Panc1 (cell line): Measurements from ENCODE around the gene SCART1. TPM values are rescaled to one million over a fixed set of nuclear protein-coding genes. Genes with fewer than 3 reads are reported as not detected.

Source experiments
- ATAC-seq: fragments of 200-7000 bp; cut with Tn5 transposase; 2 replicates; pipeline ENCODE4 v1.9.1; 2020; ENCODE audit warnings: mild to moderate bottlenecking, moderate library complexity
- Bru-seq: library from RNA; stranded (reverse); fragments of 400-500 nt; gene quantifications from one replicate; lab custom pipeline; 2021; lab: Mats Ljungman, UMichigan
- BruChase-seq, 2 experiments: library from RNA; stranded (reverse); fragments of 400-500 nt; gene quantifications; one replicate each; lab custom pipeline; 2021; lab: Mats Ljungman, UMichigan
- BruUV-seq: library from RNA; stranded (reverse); fragments of 400-500 nt; replicated peaks from 2 replicates; lab custom pipeline; 2021; lab: Mats Ljungman, UMichigan
- CTCF ChIA-PET: fragments of 300-600 bp; sonication (Branson Sonifier 250); formaldehyde crosslinking; loops from one replicate; lab custom pipeline; 2022; ENCODE audit warnings: antibody characterized with exemption; lab: Charles Lee
- POLR2A ChIA-PET: fragments of 300-600 bp; sonication (Branson Sonifier 250); formaldehyde crosslinking; loops from one replicate; lab custom pipeline; 2022; ENCODE audit warnings: antibody characterized with exemption; lab: Charles Lee
- DNase-seq: peaks from one replicate; pipeline ENCODE4 v3.0.0-alpha.2; 2010; ENCODE audit warnings: low read depth, low spot score
- H3K27ac ChIP-seq: 2 replicates; pipeline ENCODE4 v1.5.1; 2011; ENCODE audit warnings: mild to moderate bottlenecking, low read length, inconsistent platforms
- H3K27me3 ChIP-seq: fragments of 200-500 bp; sonication (Bioruptor generic); 2 replicates; pipeline ENCODE4 v1.6.0; 2014; ENCODE audit warnings: low read length, inconsistent platforms; ENCODE audit not compliant: control insufficient read depth, insufficient read depth
- H3K36me3 ChIP-seq: fragments of 200-500 bp; sonication (Bioruptor generic); 2 replicates; pipeline ENCODE4 v1.5.1; 2014; ENCODE audit warnings: inconsistent platforms, mild to moderate bottlenecking, low read length, moderate library complexity; ENCODE audit not compliant: control insufficient read depth, insufficient read depth
- H3K4me1 ChIP-seq: 2 replicates; pipeline ENCODE4 v1.5.1; 2011; ENCODE audit warnings: inconsistent platforms, mild to moderate bottlenecking, low read length, moderate library complexity; ENCODE audit not compliant: control insufficient read depth, insufficient read depth
- H3K4me3 ChIP-seq, 2 experiments: 2 replicates each; pipeline ENCODE4 v1.5.1; 2011 to 2012; ENCODE audit warnings: low read depth in 2 of 2, low read length in 2 of 2, mild to moderate bottlenecking in 2 of 2, inconsistent platforms in 1 of 2, moderate library complexity in 1 of 2
- H3K9me3 ChIP-seq: fragments of 200-500 bp; sonication (Bioruptor generic); 2 replicates; pipeline ENCODE4 v1.5.1; 2014; ENCODE audit warnings: low read depth, mild to moderate bottlenecking, inconsistent platforms, low read length, moderate library complexity; ENCODE audit not compliant: control insufficient read depth, insufficient read depth
- CTCF ChIP-seq: fragments of 450-650 bp; IDR thresholded peaks from 2 replicates; pipeline ENCODE4 v1.5.1; 2017; ENCODE audit warnings: mild to moderate bottlenecking
- POLR2AphosphoS5 ChIP-seq: IDR thresholded peaks from 2 replicates; pipeline ENCODE4 v1.6.1; 2012; ENCODE audit warnings: mild to moderate bottlenecking, low read depth, low read length, moderate library complexity
- SIN3A ChIP-seq: IDR thresholded peaks from 2 replicates; pipeline ENCODE4 v1.6.1; 2012; ENCODE audit warnings: low read depth, mild to moderate bottlenecking, low read length, moderate library complexity, borderline replicate concordance; ENCODE audit not compliant: insufficient read depth
- TCF7L2 ChIP-seq: IDR thresholded peaks from 2 replicates; pipeline ENCODE4 v1.6.1; 2011; ENCODE audit warnings: mild to moderate bottlenecking, low read depth, low read length, inconsistent platforms
- in situ Hi-C: cut with HindIII; loops from 2 replicates; pipeline ENCODE4 v1.10.0; 2016; ENCODE audit warnings: low sequenced_read_pairs, low pct_unique_long_range_greater_than_20kb
- intact Hi-C: fragments of 100-400 bp; cut with micrococcal nuclease; formaldehyde crosslinking; loops from one replicate; pipeline ENCODE4 v1.10.0; 2022; ENCODE audit not compliant: unreplicated experiment
- long read RNA-seq: library from polyadenylated mRNA; unstranded; transcript quantifications from one replicate; pipeline ENCODE4 v2.0.0, GENCODE V29; 2021; ENCODE audit not compliant: unreplicated experiment
- polyA plus RNA-seq: library from polyadenylated mRNA; unstranded; fragments of >200 nt; gene quantifications from one replicate; pipeline ENCODE4 v1.2.1, GENCODE V29; 2012; ENCODE audit warnings: missing spikeins; ENCODE audit not compliant: insufficient read length
- total RNA-seq: library from RNA; stranded (reverse); gene quantifications from one replicate; pipeline ENCODE4 v1.2.1, GENCODE V29; 2021; ENCODE audit not compliant: unreplicated experiment
- TF ChIP-seq, protein P1 (sequence below), 2 experiments: IDR thresholded peaks; 2 replicates each; pipeline ENCODE4 v1.6.1; 2011 to 2012; ENCODE audit warnings: low read depth in 2 of 2, control low read depth in 1 of 2, low read length in 1 of 2, mild to moderate bottlenecking in 1 of 2, moderate library complexity in 1 of 2; ENCODE audit not compliant: insufficient read depth in 1 of 2

The SCART1 gene
- total RNA-seq (0.57 TPM), Bru-seq, nascent RNA (percentile 38 among the genes with signal in this experiment), BruChase-seq, experiment 1, labeled RNA remaining after a 2-hour chase (percentile 42 among the genes with signal in this experiment), BruChase-seq, experiment 2, labeled RNA remaining after a 6-hour chase (percentile 38 among the genes with signal in this experiment)
- 0.96 TPM for polyA plus RNA-seq
- long read RNA-seq, partial matches to known transcripts, result 0 of 1 reads
- long read RNA-seq, other reads (novel, unspliced or antisense), result 1 of 1 reads

- intact Hi-C loops (no loop called here), in situ Hi-C loops (no loop called here)
- DNase-seq, result no peak
- Histone ChIP-seq H3K9me3 (peaks cover 4% of the 10 kb centered on the region; the same call in 1 of the 2 replicates), H3K4me3 (no peak within 1 kb of the TSS), H3K4me1 (no peaks in the 10 kb centered on the region), H3K27ac (no peak within 1 kb of the TSS), H3K36me3 (no peaks in the 10 kb centered on the region), H3K27me3 (no peaks in the 10 kb centered on the region; the same call in 1 of the 2 replicates)
- BruUV-seq, result no TSS peak
- no peak; the same call in 1 of the 2 replicates for ATAC-seq
- CTCF ChIA-PET, result no interaction called here
- POLR2A ChIA-PET, result no interaction called here
- TF ChIP-seq CTCF (no peak), SIN3A (no peak), POLR2AphosphoS5 (no peak)
- TF ChIP-seq, protein P1, sequence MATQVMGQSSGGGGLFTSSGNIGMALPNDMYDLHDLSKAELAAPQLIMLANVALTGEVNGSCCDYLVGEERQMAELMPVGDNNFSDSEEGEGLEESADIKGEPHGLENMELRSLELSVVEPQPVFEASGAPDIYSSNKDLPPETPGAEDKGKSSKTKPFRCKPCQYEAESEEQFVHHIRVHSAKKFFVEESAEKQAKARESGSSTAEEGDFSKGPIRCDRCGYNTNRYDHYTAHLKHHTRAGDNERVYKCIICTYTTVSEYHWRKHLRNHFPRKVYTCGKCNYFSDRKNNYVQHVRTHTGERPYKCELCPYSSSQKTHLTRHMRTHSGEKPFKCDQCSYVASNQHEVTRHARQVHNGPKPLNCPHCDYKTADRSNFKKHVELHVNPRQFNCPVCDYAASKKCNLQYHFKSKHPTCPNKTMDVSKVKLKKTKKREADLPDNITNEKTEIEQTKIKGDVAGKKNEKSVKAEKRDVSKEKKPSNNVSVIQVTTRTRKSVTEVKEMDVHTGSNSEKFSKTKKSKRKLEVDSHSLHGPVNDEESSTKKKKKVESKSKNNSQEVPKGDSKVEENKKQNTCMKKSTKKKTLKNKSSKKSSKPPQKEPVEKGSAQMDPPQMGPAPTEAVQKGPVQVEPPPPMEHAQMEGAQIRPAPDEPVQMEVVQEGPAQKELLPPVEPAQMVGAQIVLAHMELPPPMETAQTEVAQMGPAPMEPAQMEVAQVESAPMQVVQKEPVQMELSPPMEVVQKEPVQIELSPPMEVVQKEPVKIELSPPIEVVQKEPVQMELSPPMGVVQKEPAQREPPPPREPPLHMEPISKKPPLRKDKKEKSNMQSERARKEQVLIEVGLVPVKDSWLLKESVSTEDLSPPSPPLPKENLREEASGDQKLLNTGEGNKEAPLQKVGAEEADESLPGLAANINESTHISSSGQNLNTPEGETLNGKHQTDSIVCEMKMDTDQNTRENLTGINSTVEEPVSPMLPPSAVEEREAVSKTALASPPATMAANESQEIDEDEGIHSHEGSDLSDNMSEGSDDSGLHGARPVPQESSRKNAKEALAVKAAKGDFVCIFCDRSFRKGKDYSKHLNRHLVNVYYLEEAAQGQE (IDR thresholded peaks at IDR 0.05; ENCODE audit: insufficient read depth in 1 of 2, low read depth in 2 of 2, low read length in 1 of 2), result no peak
Observed at GRCh38 chr10:133453516-133454203, at the start of gene SCART1. Gene SCART1 (plus strand): TSS chr10:133453945. CDS start chr10:133453998, 53 bp downstream.

DNA sequence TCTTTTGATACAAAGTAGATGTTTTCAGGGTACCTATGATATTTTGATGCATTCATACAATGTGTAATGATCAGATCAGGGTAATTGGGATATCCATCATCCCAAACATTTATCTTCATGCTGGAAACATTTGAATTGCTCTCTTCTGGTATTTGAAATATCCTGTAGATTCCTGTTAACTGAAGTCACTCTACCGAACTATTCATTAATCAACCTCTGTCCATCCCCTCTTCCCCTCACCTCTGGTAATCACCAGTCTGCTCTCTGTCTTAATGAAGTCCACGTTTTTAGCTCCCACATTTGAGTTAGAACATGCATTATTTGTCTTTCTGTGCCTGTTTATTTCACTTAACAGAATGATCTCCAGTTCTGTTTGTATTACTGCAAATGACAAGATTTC is 48.5 kb upstream of the SCART1 start:
- Histone ChIP-seq H3K27ac (no peak overlapping the region), H3K9me3 (peaks cover 3% of the 10 kb centered on the region; the same call in 1 of the 2 replicates), H3K36me3 (no peaks in the 10 kb centered on the region), H3K27me3 (no peaks in the 10 kb centered on the region), H3K4me1 (no peaks in the 10 kb centered on the region), H3K4me3 (no peak overlapping the region)
- DNase-seq, result no peak
- CTCF ChIA-PET, result no interaction called here
- in situ Hi-C loops, result no loop called here
- TF ChIP-seq POLR2AphosphoS5 (no peak), TCF7L2 (no peak), CTCF (no peak), SIN3A (no peak)
- TF ChIP-seq, protein P1 (IDR thresholded peaks at IDR 0.05; ENCODE audit: insufficient read depth in 1 of 2, low read depth in 2 of 2, low read length in 1 of 2), result no peak
- ATAC-seq, result no peak
- no TSS peak for BruUV-seq
- POLR2A ChIA-PET, result no interaction called here
- intact Hi-C loops, result no loop called here
